ENCODE measurements around the gene IL34. TPM values are rescaled to one million over a fixed set of nuclear protein-coding genes. Genes with fewer than 3 reads are reported as not detected.

The IL34 gene
- total and polyA plus RNA-seq, 2 donors from 2014 or later, result 5.9 to 7.4 TPM

DNA sequence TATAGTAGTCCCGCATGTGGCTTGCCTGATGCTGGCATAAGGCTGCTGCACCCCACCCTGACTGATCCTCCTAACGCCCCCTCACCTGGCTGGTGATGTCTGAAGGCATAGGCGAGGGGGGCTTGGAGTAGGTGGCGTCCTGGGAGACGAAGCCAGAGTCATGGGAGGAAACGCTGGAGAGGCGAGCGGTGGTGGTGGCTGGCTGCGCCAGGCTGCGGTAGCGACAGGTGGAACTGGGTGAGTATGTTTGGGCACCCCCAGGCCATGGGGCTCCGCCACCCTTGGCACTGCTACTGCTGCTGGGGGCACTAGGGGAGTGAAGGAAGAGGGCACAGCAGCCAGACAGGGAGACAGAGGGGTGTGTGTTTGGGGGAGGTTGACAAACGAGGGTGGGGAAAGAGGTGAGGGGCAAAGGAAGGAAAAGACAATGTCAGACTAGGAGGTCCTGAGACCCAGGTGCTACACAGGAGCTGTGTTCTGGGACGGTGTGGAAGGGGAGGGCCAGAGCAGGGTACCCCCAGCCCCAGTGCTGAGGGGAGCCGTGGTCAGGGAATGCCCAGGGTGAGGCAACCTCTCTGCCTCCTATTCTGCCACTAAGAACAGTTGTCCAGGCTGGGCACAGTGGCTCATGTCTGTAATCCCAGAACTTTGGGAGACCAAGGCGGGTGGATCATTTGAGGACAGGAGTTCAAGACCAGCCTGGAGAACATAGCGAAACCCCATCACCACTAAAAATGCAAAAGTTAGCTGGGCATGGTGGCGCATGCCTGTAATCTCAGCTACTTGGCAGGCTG, 28.1 kb downstream of the IL34 start:
- intact Hi-C loops (cut with DNase I), result loop anchor here (5.0 kb wide), 1 partner anchor 98 kb away; no protein-coding TSS in a partner anchor
- Histone ChIP-seq H3K4me3 (ENCODE audit: low read length in 3 of 3) (no peak overlapping the region), H3K27ac (ENCODE audit: low read depth in 2 of 2, low read length in 2 of 2) (no peak overlapping the region), H3K36me3 (ENCODE audit: control insufficient read depth in 2 of 3, insufficient read depth in 3 of 3, low read length in 3 of 3) (peaks cover 5 to 31% (median 12%) of the 10 kb centered on the region in 3 donors), H3K4me1 (ENCODE audit: control insufficient read depth in 2 of 3, insufficient read depth in 2 of 3, low read depth in 1 of 3, low read length in 3 of 3) (no peaks in the 10 kb centered on the region), H3K9me3 (ENCODE audit: control insufficient read depth in 2 of 3, insufficient read depth in 1 of 3, low read length in 3 of 3) (no peaks in the 10 kb centered on the region), H3K27me3 (ENCODE audit: control insufficient read depth, insufficient read depth, low read length) (no peaks in the 10 kb centered on the region), H3K9ac (ENCODE audit: low read length in 3 of 3) (no peak overlapping the region)
- TF ChIP-seq CTCF (IDR thresholded peaks at IDR 0.05; ENCODE audit: borderline replicate concordance, extremely low read depth, insufficient read depth), result no peak
- DNase-seq, result peak in 1 of 5 donors; percentile 56
- FAIRE-seq, result no peak

GRCh38 chr16:70675851-70676513, 29.6 kb downstream of the IL34 start:
- Histone ChIP-seq H3K9ac (ENCODE audit: low read length in 3 of 3) (no peak overlapping the region), H3K4me1 (ENCODE audit: control insufficient read depth in 2 of 3, insufficient read depth in 2 of 3, low read depth in 1 of 3, low read length in 3 of 3) (peaks cover 0 to 2% (median 0%) of the 10 kb centered on the region in 3 donors), H3K27ac (ENCODE audit: low read depth in 2 of 2, low read length in 2 of 2) (no peak overlapping the region), H3K4me3 (ENCODE audit: low read length in 3 of 3) (no peak overlapping the region), H3K27me3 (ENCODE audit: control insufficient read depth, insufficient read depth, low read length) (no peaks in the 10 kb centered on the region), H3K9me3 (ENCODE audit: control insufficient read depth in 2 of 3, insufficient read depth in 1 of 3, low read length in 3 of 3) (no peaks in the 10 kb centered on the region), H3K36me3 (ENCODE audit: control insufficient read depth in 2 of 3, insufficient read depth in 3 of 3, low read length in 3 of 3) (peaks cover 3 to 26% (median 10%) of the 10 kb centered on the region in 3 donors)
- DNase-seq (peak in 1 of 5 donors; percentile 43), FAIRE-seq (no peak)
- TF ChIP-seq CTCF (IDR thresholded peaks at IDR 0.05; ENCODE audit: borderline replicate concordance, extremely low read depth, insufficient read depth), result no peak
- intact Hi-C loops (cut with DNase I), result loop anchor here (5.0 kb wide), 1 partner anchor 96 kb away; no protein-coding TSS in a partner anchor

- Histone ChIP-seq H3K4me1 (ENCODE audit: control insufficient read depth in 2 of 3, insufficient read depth in 2 of 3, low read depth in 1 of 3, low read length in 3 of 3) (peaks cover 0 to 8% (median 1%) of the 10 kb centered on the region in 3 donors), H3K9me3 (ENCODE audit: control insufficient read depth in 2 of 3, insufficient read depth in 1 of 3, low read length in 3 of 3) (no peaks in the 10 kb centered on the region), H3K27me3 (ENCODE audit: control insufficient read depth, insufficient read depth, low read length) (no peaks in the 10 kb centered on the region), H3K27ac (ENCODE audit: low read depth in 2 of 2, low read length in 2 of 2) (no peak overlapping the region), H3K9ac (ENCODE audit: low read length in 3 of 3) (no peak overlapping the region), H3K4me3 (ENCODE audit: low read length in 3 of 3) (no peak overlapping the region), H3K36me3 (ENCODE audit: control insufficient read depth in 2 of 3, insufficient read depth in 3 of 3, low read length in 3 of 3) (peaks cover 3 to 20% (median 10%) of the 10 kb centered on the region in 3 donors)
- intact Hi-C loops (cut with DNase I), result loop anchor here (5.0 kb wide), 1 partner anchor 95 kb away; no protein-coding TSS in a partner anchor
- no peak for TF ChIP-seq CTCF (IDR thresholded peaks at IDR 0.05; ENCODE audit: borderline replicate concordance, extremely low read depth, insufficient read depth)
- FAIRE-seq (no peak), DNase-seq (peak in 2 of 5 donors; percentile 36 to 53)
Observed at GRCh38 chr16:70676675-70677498, 30.5 kb downstream of the IL34 start.

Measured in kidney (tissue), 14 donors.